ENCODE measurements around the gene HIC1. TPM values are rescaled to one million over a fixed set of nuclear protein-coding genes. Genes with fewer than 3 reads are reported as not detected.

HIC1 gene
- total RNA-seq, 1 donor from 2014 or later = 85.0 TPM

DNA sequence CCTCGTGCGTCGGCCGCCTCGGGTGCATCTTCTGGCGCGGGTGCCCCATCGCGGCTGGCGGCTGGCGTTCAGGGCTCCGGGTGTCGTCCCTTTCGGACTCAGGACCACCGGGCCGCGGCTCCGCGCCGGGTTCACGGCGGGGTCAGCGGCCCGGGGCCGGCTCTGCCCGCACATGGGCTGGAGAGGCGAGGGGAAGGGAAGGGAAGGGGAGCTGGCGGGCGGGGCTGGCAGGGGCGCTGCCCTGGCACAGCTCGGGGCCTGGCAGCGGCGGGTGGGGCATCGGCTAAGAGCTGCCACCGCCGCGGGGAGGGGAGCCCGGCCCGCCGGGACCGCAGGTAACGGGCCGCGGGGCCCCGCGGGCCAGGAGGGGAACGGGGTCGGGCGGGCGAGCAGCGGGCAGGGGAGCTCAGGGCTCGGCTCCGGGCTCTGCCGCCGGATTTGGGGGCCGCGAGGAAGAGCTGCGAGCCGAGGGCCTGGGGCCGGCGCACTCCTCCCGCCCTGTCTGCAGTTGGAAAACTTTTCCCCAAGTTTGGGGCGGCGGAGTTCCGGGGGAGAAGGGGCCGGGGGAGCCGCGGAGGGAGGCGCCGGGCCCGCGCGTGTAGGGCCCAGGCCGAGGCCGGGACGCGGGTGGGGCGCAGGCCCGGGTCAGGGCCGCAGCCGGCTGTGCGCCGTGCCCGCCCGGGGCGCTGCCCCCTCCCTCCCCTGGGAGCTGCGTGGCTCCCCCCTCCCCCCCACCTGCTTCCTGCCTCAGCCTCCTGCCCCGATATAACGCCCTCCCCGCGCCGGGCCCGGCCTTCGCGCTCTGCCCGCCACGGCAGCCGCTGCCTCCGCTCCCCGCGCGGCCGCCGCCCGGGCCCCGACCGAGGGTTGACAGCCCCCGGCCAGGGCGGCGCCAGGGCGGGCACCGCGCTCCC lies 646 bp downstream of the HIC1 start:
- DNase-seq (ENCODE audit: low spot score) = no peak
- no peak for ATAC-seq
- intact Hi-C loops (cut with DNase I) = loop anchor here (2.0 kb wide), 1 partner anchor 189 kb away; no protein-coding TSS in a partner anchor

GRCh38 chr17:2056206-2057174 lies 1.6 kb downstream of the HIC1 start:
- no peak for ATAC-seq
- intact Hi-C loops (cut with DNase I) = no loop called here
- DNase-seq (ENCODE audit: low spot score) = no peak

GRCh38 chr17:2057175-2057759 lies 2.4 kb downstream of the HIC1 start:
- ATAC-seq = no peak
- DNase-seq (ENCODE audit: low spot score) = no peak
- intact Hi-C loops (cut with DNase I) = no loop called here

GRCh38 chr17:2057760-2058585 lies 3.1 kb downstream of the HIC1 start:
- DNase-seq (ENCODE audit: low spot score) = no peak
- intact Hi-C loops (cut with DNase I) = no loop called here
- no peak for ATAC-seq

- intact Hi-C loops (cut with DNase I) = no loop called here
- DNase-seq (ENCODE audit: low spot score) (peak; percentile 91), ATAC-seq (peak; percentile 11)
Measured at GRCh38 chr17:2058586-2059546, 4.0 kb downstream of the HIC1 start.

- intact Hi-C loops (cut with DNase I) = no loop called here
- no peak for DNase-seq (ENCODE audit: low spot score)
Measured at GRCh38 chr17:2059547-2060384, 4.9 kb downstream of the HIC1 start.

DNA sequence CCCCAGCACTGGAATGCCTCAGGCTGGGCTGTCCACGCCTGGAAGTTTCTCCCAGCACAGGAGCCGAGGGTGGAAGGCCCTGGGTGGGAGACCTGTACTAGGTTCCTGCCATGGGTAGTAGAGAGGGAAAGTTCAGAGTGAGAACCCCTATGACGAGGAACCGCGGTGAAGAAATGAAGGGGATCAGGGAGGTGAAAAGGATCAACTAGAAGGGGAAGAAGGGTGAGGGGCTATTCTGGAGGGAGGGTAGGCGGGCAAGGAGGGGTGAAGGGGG lies 5.4 kb downstream of the HIC1 start:
- intact Hi-C loops (cut with DNase I) = no loop called here
- DNase-seq (ENCODE audit: low spot score) (no peak), ATAC-seq (no peak)

More at GRCh38 chr17:2059547-2060384, 4.9 kb downstream of the HIC1 start:
- no peak for ATAC-seq

DNA sequence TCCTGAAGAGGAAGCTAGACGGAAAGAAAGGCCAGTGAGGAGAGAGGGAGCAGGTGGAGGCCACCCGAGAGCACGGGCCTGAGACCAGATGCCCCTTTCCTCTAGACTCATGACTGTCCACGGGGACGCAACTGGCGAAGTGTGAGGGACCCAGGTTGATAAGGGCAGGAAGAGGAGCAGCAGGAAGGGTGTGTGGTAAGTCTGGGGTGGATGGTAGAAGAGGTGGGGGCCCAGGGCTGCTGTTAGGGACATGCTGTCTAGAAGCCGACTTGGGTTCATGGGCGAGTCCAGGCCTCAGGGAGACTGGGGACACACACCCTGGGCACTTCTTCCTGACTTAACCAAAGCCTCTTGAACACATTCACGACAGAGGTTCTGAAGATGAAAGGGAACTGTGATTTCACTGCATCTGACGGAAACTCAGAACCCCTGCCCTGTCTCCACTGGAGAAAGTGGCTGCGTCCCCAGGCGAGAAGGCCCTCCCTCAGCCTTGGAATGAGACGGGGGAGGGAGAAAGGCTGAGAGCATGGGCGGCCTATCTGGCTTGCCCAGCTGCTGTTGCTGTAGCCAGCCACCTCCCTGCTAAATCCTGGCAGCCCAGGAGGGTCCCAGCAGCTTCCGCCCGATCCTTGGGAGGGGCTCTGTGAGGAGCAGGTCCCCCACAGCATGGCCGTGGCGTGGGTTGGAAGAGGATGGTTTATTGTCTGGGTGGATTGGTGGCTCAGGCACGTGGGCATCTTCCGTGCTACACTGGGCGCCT lies 6.0 kb downstream of the HIC1 start:
- intact Hi-C loops (cut with DNase I) = no loop called here
- ATAC-seq (peak; percentile 21), DNase-seq (ENCODE audit: low spot score) (no peak)

- peak; percentile 68 for DNase-seq (ENCODE audit: low spot score)
Measured at GRCh38 chr17:2061441-2061958, 6.6 kb downstream of the HIC1 start.

GRCh38 chr17:2062571-2063183 lies 7.8 kb downstream of the HIC1 start:
- DNase-seq (ENCODE audit: low spot score) (peak; percentile 64), ATAC-seq (peak; percentile 1)
- intact Hi-C loops (cut with DNase I) = no loop called here

More at GRCh38 chr17:2061441-2061958, 6.6 kb downstream of the HIC1 start:
- ATAC-seq = peak; percentile 25
- intact Hi-C loops (cut with DNase I) = no loop called here

DNA sequence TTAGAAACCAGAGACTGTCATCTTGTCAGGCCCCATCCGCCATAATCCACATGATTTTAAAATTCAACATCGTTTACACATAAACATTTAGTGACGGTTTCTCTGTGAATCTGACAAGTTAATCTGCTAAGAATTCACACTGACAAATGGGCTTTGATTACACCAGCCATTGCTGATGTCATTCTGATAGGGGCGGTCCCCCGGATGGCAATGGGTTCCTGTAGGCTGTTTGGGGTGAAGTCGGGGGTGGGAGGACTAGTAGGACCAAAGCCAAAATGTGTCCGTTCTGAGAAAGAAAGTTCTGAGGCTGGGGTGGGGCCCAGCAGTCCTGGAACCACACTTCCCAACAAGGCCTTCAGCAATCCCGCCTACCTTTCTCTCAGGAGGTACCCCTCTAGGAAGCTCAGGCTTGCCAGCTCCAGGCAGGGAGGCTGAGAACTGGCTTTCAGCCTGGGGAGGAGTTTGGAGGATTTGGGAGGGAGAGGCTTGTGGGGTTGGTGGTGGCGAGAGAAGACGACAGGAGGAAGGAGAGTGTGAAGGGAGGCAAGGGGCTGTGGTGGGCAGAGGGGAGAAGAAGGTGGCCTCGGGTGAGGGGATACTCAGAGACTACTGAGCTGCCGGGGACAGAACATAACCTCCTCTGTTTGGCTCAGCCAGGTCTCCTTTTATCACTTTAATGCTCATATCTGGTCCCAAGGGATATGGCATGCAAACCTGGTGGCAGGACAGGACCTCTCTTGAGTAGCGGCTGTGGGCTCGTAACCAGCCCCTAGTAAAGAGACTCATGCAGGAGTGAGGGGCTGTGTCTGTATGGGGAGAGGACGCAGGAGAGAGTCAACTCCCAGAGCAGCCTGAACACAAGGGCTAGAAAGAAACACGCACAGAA lies 8.6 kb downstream of the HIC1 start:
- ATAC-seq (no peak), DNase-seq (ENCODE audit: low spot score) (no peak)
- intact Hi-C loops (cut with DNase I) = no loop called here

GRCh38 chr17:2064147-2064489 lies 9.2 kb downstream of the HIC1 start:
- DNase-seq (ENCODE audit: low spot score) = no peak
- ATAC-seq = no peak
- intact Hi-C loops (cut with DNase I) = no loop called here

GRCh38 chr17:2064520-2064971 lies 9.6 kb downstream of the HIC1 start:
- DNase-seq (ENCODE audit: low spot score) (no peak), ATAC-seq (no peak)
- intact Hi-C loops (cut with DNase I) = no loop called here

DNA sequence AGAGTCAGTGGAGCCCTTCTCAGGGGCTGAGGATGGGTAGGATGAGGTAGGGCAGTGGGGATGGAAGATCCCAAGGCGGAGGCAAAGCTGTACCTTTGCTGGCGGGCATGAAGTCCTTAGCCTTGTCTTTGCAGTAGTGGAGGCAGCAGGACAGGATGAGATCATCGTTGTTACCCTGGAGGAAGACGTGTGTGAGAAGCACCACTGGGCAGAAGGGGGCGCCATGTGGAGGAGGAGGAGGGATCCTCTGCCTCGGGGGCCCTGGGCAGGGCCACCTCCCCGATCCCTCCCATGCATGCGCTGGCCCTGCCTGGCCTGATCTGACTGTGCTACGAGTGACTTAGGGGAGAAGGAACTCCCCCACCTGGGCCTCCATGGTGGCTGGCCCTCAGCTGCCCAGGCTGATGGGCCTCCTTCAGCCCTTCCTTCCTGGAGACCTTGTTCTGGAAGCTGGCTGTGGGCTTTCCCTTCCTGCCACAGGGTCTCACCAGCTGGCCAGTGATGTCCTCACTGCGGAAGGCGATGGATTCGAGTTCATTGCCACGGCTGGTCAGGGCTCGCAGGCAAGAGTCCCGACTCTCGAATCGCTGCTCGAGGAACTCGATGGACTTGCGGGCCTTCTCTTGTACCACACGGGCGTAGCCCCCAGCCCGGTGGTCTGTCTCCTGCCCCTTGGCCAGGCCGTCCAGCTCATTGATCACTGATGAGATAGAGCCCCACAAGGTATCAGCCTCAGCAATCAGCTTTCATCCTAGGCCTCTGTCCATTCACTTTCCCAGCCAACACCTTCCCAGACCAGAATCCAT lies 10.3 kb downstream of the HIC1 start:
- DNase-seq (ENCODE audit: low spot score) (peak; percentile 75), ATAC-seq (peak; percentile 1)
- intact Hi-C loops (cut with DNase I) = no loop called here
